Measurements from ENCODE around the gene NTMT1. TPM values are rescaled to one million over a fixed set of nuclear protein-coding genes. Genes with fewer than 3 reads are reported as not detected.

NTMT1 gene
- total and polyA plus RNA-seq, 10 of the 15 experiments (the other 5 are each of a cell fraction or from before 2014, with no cell fraction given), result 12.8 to 85.4 (median 39.3) TPM

- DNase-seq (ENCODE audit: low read depth, low spot score), result no peak
- Histone ChIP-seq H3K4me3 (no peak overlapping the region), H3K27ac (ENCODE audit: control insufficient read depth, insufficient read depth) (no peak overlapping the region), H3K27me3 (replicated peaks in 1 of 2; ENCODE audit: control insufficient read depth in 2 of 2, insufficient read depth in 2 of 2, low read length in 1 of 2) (no peaks in the 10 kb centered on the region; a peak in 1 of 4 replicates), H2AFZ (ENCODE audit: control insufficient read depth, low read depth, low read length) (no peak overlapping the region), H3K4me1 (ENCODE audit: control insufficient read depth, insufficient read depth, low read length) (no peaks in the 10 kb centered on the region), H4K20me1 (ENCODE audit: control insufficient read depth, insufficient read depth) (no peaks in the 10 kb centered on the region), H3K36me3 (ENCODE audit: control insufficient read depth in 2 of 2, insufficient read depth in 2 of 2, low read length in 1 of 2) (no peaks in the 10 kb centered on the region), H3K9me3 (replicated peaks; ENCODE audit: control insufficient read depth, insufficient read depth, low read length) (no peaks in the 10 kb centered on the region), H3K4me2 (ENCODE audit: control insufficient read depth, insufficient read depth) (no peak overlapping the region), H3K79me2 (ENCODE audit: control insufficient read depth, insufficient read depth, low read length) (peaks cover 6% of the 10 kb centered on the region), H3K9ac (ENCODE audit: control insufficient read depth, insufficient read depth, low read length) (no peak overlapping the region)
- ATAC-seq, result no peak
- FAIRE-seq, result no peak
- intact Hi-C loops (cut with micrococcal nuclease; ENCODE audit: unreplicated experiment), result no loop called here
- WGBS (ENCODE audit: insufficient coverage, insufficient replicate concordance, low lambda C conversion rate, missing lambda C conversion rate), result 53% methylated on average over 12 of the region's 12 CpGs
- no TSS peak for BruUV-seq (replicated peaks)
- RAD21 ChIA-PET (ENCODE audit: unreplicated experiment), result no interaction called here
- POLR2A ChIA-PET, result no interaction called here
- CTCF ChIA-PET, result interaction anchor here (1.4 kb wide), 1 partner anchor 22 kb away, joined by 5 read pairs; no protein-coding TSS in a partner anchor
- in situ Hi-C loops (cut with MboI), result loop anchor here (5.0 kb wide), 1 partner anchor 136 kb away; no protein-coding TSS in a partner anchor
- SMC1A ChIA-PET (ENCODE audit: uncharacterized antibody, unreplicated experiment), result no interaction called here
- TF ChIP-seq ZNF274 (IDR thresholded peaks at IDR 0.05; ENCODE audit: insufficient read depth, insufficient read length), result no peak
- TF ChIP-seq E4F1 (IDR thresholded peaks at IDR 0.05; ENCODE audit: borderline replicate concordance, partially characterized antibody), result no peak
- TF ChIP-seq MEF2B (IDR thresholded peaks at IDR 0.05; ENCODE audit: partially characterized antibody, poor library complexity, severe bottlenecking), result no peak
- TF ChIP-seq NRF1 (conservative IDR thresholded peaks at IDR 0.05; ENCODE audit: low read depth, low read length), result no peak
- TF ChIP-seq CEBPZ (IDR thresholded peaks at IDR 0.05; ENCODE audit: low read depth, low read length), result no peak
- TF ChIP-seq ESRRA (IDR thresholded peaks at IDR 0.05; ENCODE audit: low read length), result no peak
- no peak for TF ChIP-seq PBX3 (IDR thresholded peaks at IDR 0.05; ENCODE audit: insufficient replicate concordance, low read depth, low read length)
- no peak for TF ChIP-seq ZBTB11 (CRISPR knock-in tag; IDR thresholded peaks at IDR 0.05)
- TF ChIP-seq HDGF (IDR thresholded peaks at IDR 0.05), result no peak
- no peak for TF ChIP-seq SRF (IDR thresholded peaks at IDR 0.05; ENCODE audit: low read depth in 2 of 2, low read length in 2 of 2)
- TF ChIP-seq YY1 (IDR thresholded peaks at IDR 0.05; ENCODE audit: low read depth, low read length), result no peak
- no peak for TF ChIP-seq NBN (IDR thresholded peaks at IDR 0.05)
- no peak for TF ChIP-seq CBX3 (IDR thresholded peaks at IDR 0.05; ENCODE audit: borderline replicate concordance, low read depth)
- TF ChIP-seq CEBPB (IDR thresholded peaks at IDR 0.05; ENCODE audit: borderline replicate concordance in 1 of 2, low read depth in 2 of 2, low read length in 2 of 2), result no peak
Measured at GRCh38 chr9:129646252-129646651, 20.3 kb downstream of the NTMT1 start.

All from GM12878 (cell line).